ENCODE results near the gene NEK5. TPM values are rescaled to one million over a fixed set of nuclear protein-coding genes. Genes with fewer than 3 reads are reported as not detected.

The NEK5 gene
- total RNA-seq, 1 donor from 2014 or later = 0.07 TPM

DNA sequence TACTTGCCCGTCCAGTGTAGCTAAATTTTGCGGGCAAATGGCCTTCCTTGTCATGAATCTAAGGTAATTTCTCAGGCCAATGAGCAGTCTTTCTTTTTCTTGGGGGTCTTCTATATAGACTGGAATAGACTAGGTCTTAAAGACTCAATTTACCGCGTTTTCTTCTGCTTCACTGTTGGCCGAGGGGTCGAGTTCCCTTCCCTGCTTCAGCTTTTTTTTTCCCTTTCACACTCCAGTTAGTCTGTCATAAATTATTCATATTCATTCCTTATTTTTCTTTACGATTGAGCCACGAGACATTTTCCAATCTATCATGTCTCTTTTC lies 116.4 kb downstream of the NEK5 start:
- DNase-seq (ENCODE audit: low read depth, low spot score) = no peak

GRCh38 chr13:52011632-52012511 lies 117.0 kb downstream of the NEK5 start, which contains the start of gene ALG11:
Gene ALG11, plus strand, starts transcription at chr13:52012398. Its CDS starts 21 bp downstream, at chr13:52012419.
- DNase-seq (ENCODE audit: low read depth, low spot score) = peak; percentile 92

- DNase-seq (ENCODE audit: low read depth, low spot score) = no peak
Measured at GRCh38 chr13:52010890-52011631, 117.8 kb downstream of the NEK5 start, which contains the start of gene ATP7B. Gene ATP7B, minus strand, starts transcription at chr13:52011450. Its CDS starts 113 bp downstream, at chr13:52011337.

DNA sequence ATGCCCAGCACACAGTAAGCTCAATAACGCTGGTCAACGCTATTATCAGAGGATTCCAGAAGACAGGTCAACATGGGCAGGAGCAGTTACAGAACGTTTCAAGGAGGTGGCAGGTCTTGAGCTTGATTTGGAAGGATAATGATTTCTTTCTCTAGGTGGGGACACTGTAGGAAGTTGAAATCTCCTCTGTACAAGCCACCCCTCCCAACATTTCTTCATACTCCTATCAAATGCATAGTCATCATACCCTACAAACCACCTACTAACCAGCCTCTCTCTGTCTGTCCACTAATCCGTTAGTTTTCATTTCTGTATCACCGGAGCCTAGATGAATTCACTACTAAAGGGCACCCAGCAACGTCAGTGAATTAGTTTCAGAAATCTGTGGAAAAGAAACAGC lies 118.9 kb downstream of the NEK5 start:
- DNase-seq (ENCODE audit: low read depth, low spot score) = no peak

DNA sequence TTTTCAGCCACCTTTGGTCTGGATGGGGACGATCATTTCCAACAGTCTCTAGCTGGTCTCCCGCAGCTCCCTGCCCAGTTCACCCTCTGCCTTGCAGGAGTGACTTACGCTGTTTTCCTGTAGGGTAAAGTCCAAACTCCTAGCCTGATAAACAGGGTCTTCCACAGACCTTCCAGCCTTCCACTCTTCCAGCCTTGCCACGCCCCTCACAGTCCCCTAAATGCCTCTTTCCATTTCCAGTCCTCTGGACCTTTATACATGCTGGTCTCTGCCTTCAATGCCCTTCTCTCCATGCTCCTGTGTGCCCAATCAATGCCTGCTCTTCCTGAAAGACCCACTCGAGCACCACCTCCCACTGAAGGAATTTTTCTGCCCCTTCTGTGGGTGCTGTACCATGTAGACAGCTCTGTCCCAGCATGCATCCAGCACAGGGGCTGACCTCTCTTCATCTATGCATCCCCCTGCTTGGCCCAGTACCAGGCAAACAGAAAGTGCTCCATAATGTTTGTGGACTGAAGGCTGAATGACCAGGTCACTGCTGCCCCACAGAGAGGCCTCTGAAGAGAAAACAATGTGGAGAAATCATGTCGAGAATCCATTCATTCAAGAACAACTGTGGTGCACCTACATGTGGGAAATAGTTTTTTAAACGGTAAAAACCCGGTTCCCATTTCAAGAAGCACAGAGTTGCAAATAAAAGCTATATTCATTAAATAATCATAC lies 122.2 kb downstream of the NEK5 start:
- no peak for DNase-seq (ENCODE audit: low read depth, low spot score)

DNA sequence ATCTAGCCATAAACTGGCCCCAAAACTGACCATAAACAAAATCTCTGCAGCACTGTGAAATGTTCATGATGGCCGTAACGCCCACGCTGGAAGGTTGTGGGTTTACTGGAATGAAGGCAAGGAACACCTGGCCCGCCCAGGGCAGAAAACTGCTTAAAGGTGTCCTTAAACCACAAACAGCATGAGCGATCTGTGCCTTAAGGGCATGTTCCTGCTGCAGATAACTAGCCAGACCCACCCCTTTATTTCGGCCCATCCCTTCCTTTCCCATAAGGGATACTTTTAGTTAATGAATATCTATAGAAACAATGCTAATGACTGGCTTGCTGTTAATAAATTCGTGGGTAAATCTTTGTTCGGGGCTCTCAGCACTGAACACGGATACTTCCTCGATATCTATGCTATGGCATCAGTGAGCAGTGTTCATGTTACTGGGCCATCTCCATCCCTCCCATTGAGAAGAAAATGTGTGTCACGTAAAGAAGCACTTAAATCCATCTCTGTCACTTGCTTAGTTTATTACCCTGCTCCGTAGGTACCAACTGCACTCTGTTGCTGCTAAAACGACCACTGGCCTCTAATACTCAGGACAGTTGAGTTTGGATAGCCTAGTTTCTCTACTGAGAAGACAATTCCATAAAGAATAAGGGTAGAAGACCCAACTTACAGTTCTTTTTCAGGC lies 122.9 kb downstream of the NEK5 start:
- DNase-seq (ENCODE audit: low read depth, low spot score) = no peak

DNA sequence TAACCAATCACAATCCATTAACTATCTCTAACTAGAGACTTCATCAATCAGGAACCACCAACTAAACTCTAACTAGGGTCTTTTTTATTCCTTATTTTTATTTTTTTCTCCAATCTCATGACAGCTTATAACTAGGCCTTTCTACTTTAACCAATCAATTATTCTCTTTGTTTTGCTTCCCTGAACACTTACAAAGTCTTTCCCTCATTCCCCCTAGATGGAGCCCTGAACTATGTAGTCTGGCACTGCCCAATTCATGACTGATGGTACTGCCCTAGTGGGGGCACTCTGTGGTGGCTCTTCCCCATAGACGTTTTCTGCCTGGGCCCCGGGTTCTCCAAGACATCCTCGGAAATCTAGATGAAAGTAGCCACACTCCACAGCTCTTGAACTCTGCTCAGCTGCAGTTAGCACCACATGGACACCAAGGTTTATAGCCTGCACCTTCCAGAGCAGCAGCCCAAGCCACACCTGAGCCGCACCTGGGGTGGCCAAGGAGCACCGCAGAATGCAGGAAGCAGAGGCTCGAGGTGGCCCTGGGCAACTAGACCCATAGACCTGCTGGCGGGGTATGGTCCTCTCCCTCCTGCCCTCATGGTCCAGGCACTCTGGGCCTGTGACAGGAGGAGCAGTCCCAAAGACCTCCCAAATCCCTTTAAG lies 124.2 kb downstream of the NEK5 start:
- no peak for DNase-seq (ENCODE audit: low read depth, low spot score)

DNA sequence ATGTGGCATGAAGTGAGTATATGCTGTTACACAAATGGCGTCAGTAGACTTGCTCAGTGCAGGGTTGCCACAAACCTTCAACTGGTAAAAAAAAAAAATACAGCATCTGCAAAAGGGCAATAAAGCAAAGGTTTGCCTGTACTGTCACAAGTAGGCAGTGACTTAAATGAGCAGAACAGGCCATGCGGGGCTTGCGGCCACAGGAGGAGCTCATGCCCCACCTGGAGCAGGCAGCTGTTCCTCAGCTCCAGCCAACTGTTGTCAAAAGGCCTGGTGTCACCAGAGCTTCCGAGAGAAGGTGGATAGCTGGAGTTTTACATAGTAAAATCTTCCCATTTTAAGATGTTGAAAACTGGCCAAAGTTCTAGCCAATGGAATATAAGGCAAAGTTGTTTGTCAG lies 125.3 kb downstream of the NEK5 start:
- DNase-seq (ENCODE audit: low read depth, low spot score) = no peak

DNA sequence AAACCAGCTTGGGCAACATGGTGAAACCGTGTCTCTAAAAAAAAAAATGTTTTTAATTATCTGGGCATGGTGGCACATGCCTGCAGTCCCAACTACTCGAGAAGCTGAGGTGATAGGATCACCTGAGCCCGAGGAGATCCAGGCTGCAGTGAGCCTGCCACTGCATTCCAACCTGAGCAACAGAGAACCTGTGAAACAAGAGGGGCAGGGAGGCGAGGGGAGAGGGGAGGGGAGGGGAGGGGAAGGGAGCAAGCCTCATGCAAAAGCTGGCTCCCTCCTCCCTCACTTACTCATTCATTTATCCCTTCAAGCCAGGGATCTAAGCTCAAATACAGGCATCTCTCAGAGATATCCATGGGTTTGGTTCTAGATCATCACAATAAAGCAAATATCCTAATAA lies 126.5 kb downstream of the NEK5 start:
- DNase-seq (ENCODE audit: low read depth, low spot score) = no peak

DNA sequence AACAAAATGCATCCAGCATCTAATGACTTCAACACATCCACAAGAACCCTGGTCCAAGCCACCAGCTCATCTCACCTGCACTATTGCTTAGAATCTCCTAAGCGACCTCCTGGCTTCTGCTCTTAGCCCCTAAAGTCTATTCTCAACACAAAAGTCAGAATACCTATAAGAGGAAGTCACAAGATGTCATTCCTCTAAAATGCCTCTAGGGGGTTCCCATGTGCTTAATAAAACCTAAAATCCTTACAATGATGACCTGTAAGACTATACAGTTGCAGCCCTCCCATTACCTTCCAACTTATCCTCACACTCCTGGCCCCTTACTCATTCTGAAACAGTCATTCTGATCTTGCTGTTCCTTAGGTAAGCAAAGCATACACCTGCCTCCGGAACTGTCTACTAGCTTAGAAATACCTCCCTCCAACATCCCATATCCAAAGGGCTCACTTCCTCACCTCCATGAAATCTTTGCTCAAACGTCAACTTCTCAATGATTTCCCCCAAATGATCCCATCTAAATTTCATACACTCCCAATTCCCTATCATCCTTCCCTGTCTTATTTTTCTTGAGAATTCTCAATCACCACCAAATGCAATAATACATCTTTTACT lies 127.6 kb downstream of the NEK5 start:
- DNase-seq (ENCODE audit: low read depth, low spot score) = peak; percentile 11

DNA sequence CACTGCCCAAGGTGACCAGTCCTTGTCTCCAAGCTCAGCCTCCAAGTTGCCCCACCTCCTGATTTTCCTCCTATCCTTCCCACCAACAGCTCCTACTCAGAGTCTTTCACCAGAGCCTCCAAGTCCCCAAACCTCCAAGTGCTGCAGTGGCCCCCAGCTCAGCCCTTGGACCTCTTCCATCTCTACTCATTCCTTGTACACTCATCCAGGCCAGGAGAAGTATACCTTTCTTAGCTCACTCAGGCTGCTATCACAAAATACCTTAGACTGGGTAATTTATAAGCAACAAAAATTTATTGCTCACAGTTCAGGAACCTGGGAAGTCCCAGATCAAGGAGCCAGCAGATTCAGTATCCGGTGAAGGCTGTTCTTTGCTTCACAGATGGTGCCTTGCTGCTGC lies 129.0 kb downstream of the NEK5 start:
- DNase-seq (ENCODE audit: low read depth, low spot score) = no peak

DNA sequence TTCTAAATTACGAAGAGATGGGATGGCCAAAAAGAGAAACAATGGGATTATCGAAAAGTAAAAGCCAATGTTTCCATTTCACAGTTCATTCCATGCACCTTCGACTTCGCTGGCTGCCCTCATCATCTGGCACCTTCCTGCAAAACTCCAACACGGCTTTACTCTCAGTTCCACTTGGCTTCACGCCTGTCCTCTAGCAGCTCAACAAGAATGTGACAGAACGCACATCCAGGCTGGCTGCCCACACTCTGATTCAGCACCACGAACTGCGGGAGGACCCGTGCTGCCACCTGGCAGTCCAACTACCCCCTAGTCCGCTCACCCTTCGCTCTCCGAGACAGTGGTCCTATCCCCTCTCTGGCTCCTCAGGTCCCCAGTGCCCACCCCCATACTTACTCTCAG lies 129.4 kb downstream of the NEK5 start:
- no peak for DNase-seq (ENCODE audit: low read depth, low spot score)

- DNase-seq (ENCODE audit: low read depth, low spot score) = no peak
Measured at GRCh38 chr13:51998723-51999509, 130.0 kb downstream of the NEK5 start.

DNA sequence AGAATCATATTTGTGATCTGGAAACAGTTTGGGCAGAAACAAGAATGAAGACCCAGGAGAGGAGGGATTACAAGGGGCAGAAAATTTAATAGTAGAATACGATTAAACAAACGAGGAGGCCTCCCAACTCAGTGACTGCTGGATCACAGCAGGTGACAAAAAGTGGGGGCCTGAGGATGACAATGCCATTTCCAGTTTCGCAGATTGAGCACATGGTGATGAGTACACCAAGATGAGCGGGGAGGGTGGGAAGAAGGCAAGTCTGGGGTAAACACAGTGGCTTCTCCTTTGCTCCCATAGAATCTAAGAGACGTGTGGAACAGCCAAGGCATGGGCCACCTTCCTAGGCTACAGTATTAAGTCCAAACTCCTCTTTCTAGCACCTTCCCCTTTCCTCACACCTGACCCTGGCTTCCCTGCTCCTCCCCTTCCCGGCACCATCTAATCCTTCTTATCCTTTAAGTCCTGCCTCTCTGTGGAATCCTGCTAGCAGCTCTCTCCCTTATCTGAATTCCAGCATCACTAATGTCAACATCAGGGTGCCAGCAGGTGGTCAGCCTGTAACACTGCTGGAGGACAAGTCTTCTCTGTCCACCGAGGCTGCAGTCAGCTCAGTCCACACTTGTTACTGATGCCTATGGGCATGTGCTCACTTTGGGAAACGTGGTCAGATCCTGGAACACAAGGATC lies 131.1 kb downstream of the NEK5 start:
- no peak for DNase-seq (ENCODE audit: low read depth, low spot score)

- no peak for DNase-seq (ENCODE audit: low read depth, low spot score)
Measured at GRCh38 chr13:51997186-51997585, 131.7 kb downstream of the NEK5 start.

- no peak for DNase-seq (ENCODE audit: low read depth, low spot score)
Measured at GRCh38 chr13:51996641-51997040, 132.2 kb downstream of the NEK5 start.

- no peak for DNase-seq (ENCODE audit: low read depth, low spot score)
Measured at GRCh38 chr13:51995677-51996551, 133.0 kb downstream of the NEK5 start.

DNA sequence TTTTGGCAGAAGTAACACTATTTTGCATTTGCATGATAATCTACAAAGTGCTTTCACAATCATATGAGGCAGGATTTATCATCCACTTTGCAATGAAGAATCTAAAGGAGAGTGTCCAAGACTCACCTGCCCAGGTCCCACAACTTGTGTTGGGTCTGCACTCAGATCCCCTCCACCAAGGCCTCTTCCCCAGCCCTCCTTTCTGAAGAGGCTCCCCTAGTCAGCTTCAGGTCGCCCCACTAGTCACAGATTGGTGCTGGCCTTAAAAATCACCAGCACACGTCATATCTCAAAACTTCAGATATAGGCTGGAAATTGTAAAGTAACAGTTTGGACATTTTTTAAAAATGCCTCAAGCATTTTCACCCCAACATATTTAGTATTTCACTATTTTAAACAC lies 135.2 kb downstream of the NEK5 start:
- DNase-seq (ENCODE audit: low read depth, low spot score) = no peak
